Left lung (tissue), 10 donors: Measurements from ENCODE around the gene RNF11. TPM values are rescaled to one million over a fixed set of nuclear protein-coding genes. Genes with fewer than 3 reads are reported as not detected.
A peak's percentile ranks its signal among the peaks of the same experiment; 100 is the strongest.

ENCODE experiments used
- ATAC-seq: fragments of 200-7000 bp; cut with Tn5 transposase; one replicate; pipeline ENCODE4 v1.9.1; 2020; ENCODE audit warnings: moderate library complexity
- DNase-seq, 4 donors: peaks; one replicate each; pipeline ENCODE4 v3.0.0-alpha.2; 2013 to 2020
- H3K27ac ChIP-seq, 2 donors: fragments of 200-600 bp; sonication (generic) in 1 of 2; one replicate each; pipeline versions ENCODE4 v1.5.0 to v1.8.0; 2020 to 2021
- H3K27me3 ChIP-seq, 2 donors: fragments of 200-600 bp; sonication (generic) in 1 of 2; one replicate each; pipeline versions ENCODE4 v1.5.0 to v1.8.0; 2020 to 2021
- H3K36me3 ChIP-seq, 2 donors: fragments of 200-600 bp; sonication (generic) in 1 of 2; one replicate each; pipeline versions ENCODE4 v1.5.0 to v1.8.0; 2020 to 2021
- H3K4me1 ChIP-seq, 2 donors: fragments of 200-600 bp; one replicate each; pipeline ENCODE4 v1.8.0; 2021
- H3K4me3 ChIP-seq, 2 donors: fragments of 200-600 bp; sonication (generic) in 1 of 2; one replicate each; pipeline versions ENCODE4 v1.5.0 to v1.8.0; 2020 to 2021; ENCODE audit warnings: mild to moderate bottlenecking in 1 of 2
- H3K9me3 ChIP-seq, 2 donors: fragments of 200-600 bp; sonication (generic) in 1 of 2; one replicate each; pipeline versions ENCODE4 v1.5.0 to v1.8.0; 2020 to 2021
- intact Hi-C, 2 donors: fragments of 100-400 bp; cut with DNase I; formaldehyde crosslinking; loops; one replicate each; pipeline versions ENCODE4 v1.11.2 to v1.14.2; 2022
- polyA plus RNA-seq, 6 donors: library from polyadenylated mRNA; unstranded; fragments of 120-200 nt; gene quantifications; one replicate each; pipeline ENCODE4 v1.2.1, GENCODE V29; 2013; ENCODE audit not compliant: insufficient read length in 6 of 6
- total RNA-seq, 2 donors: library from RNA; stranded (reverse); fragmentation: NEBNext Ultra II Directional; extraction: Animal tissue kit (Norgen Biotek cat#: 25700); gene quantifications; one replicate each; pipeline ENCODE4 v1.2.1, GENCODE V29; 2021
- TF ChIP-seq, protein P1 (sequence below), 2 donors: fragments of 200-600 bp; sonication (generic) in 1 of 2; IDR thresholded peaks; one replicate each; pipeline versions ENCODE4 v1.5.0 to v1.8.0; 2021; ENCODE audit warnings: antibody characterized with exemption in 2 of 2
- donor health status: DM: no; HTN: yes; CAD: no.
- donor health status: DM: no; HTN: no; CAD: no.

RNF11 gene
- total and polyA plus RNA-seq, 8 donors, result 90.1 to 114 (median 97.7) TPM

DNA sequence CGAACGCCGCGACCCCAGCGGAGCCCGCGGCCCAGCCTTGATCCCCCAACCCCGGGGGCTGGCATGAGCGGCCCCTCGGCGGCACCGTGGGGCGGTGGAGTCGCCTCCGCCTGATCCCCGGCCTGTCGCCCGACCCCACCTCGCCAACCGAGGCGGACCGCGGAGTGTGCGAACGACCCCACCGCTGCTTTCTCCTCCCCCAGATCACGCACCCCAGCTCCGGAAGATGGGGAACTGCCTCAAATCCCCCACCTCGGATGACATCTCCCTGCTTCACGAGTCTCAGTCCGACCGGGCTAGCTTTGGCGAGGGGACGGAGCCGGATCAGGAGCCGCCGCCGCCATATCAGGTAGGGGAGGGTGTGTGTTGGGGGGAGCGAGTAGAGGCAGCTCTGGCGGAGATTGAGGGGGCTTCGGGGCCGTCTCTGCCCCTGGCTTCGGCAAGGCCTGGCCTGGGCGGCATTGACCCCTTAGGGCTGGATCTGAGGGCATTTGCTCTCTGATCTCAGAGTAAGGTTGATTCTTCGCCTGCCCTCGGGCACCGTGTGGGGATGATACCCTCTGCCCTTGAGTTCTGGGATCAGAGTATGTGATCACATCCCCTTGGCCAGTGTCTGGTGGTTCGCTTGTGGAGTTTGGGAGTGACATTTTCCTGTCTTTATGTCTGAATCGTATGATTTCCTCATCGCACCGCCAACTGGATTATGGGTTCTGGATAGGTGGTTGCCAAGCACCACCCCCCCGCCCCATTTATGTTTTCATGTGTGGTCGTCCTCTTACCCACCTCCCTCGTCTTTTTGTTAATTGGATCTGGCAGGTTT, 668 bp downstream of the RNF11 start:
- intact Hi-C loops, result no loop called here
- DNase-seq (peak; percentile 57 to 86 (median 74)), ATAC-seq (peak; percentile 44)

GRCh38 chr1:51237351-51238033, 1.4 kb downstream of the RNF11 start:
- H3K27ac ChIP-seq, result peak overlapping the region; percentile 89 to 93
- peak in 2 of 4 donors; percentile 16 to 17 for DNase-seq
- ATAC-seq, result no peak
- no peaks in the 10 kb centered on the region for H3K27me3 ChIP-seq
- peaks cover 8 to 68% of the 10 kb centered on the region in 2 donors for H3K4me1 ChIP-seq
- H3K4me3 ChIP-seq, result peak overlapping the region; percentile 90
- no peaks in the 10 kb centered on the region for H3K9me3 ChIP-seq
- TF ChIP-seq, protein P1, sequence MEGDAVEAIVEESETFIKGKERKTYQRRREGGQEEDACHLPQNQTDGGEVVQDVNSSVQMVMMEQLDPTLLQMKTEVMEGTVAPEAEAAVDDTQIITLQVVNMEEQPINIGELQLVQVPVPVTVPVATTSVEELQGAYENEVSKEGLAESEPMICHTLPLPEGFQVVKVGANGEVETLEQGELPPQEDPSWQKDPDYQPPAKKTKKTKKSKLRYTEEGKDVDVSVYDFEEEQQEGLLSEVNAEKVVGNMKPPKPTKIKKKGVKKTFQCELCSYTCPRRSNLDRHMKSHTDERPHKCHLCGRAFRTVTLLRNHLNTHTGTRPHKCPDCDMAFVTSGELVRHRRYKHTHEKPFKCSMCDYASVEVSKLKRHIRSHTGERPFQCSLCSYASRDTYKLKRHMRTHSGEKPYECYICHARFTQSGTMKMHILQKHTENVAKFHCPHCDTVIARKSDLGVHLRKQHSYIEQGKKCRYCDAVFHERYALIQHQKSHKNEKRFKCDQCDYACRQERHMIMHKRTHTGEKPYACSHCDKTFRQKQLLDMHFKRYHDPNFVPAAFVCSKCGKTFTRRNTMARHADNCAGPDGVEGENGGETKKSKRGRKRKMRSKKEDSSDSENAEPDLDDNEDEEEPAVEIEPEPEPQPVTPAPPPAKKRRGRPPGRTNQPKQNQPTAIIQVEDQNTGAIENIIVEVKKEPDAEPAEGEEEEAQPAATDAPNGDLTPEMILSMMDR (IDR thresholded peaks at IDR 0.05), result no peak
- intact Hi-C loops, result no loop called here
- no peaks in the 10 kb centered on the region for H3K36me3 ChIP-seq

More for the DNA sequence above, 668 bp downstream of the RNF11 start:
- H3K4me1 ChIP-seq, result peaks cover 8 to 61% of the 10 kb centered on the region in 2 donors
- H3K4me3 ChIP-seq, result peak overlapping the region; percentile 90
- H3K27ac ChIP-seq, result peak overlapping the region; percentile 89 to 93
- H3K27me3 ChIP-seq, result no peaks in the 10 kb centered on the region
- TF ChIP-seq, protein P1 (IDR thresholded peaks at IDR 0.05), result no peak
- H3K36me3 ChIP-seq, result no peaks in the 10 kb centered on the region
- H3K9me3 ChIP-seq, result no peaks in the 10 kb centered on the region

GRCh38 chr1:51238034-51238403, 1.9 kb downstream of the RNF11 start:
- Histone ChIP-seq H3K36me3 (no peaks in the 10 kb centered on the region), H3K4me3 (peak overlapping the region; percentile 90), H3K4me1 (peaks cover 8 to 74% of the 10 kb centered on the region in 2 donors), H3K9me3 (no peaks in the 10 kb centered on the region), H3K27me3 (no peaks in the 10 kb centered on the region), H3K27ac (peak overlapping the region; percentile 55 to 89)
- ATAC-seq (no peak), DNase-seq (no peak)
- intact Hi-C loops, result no loop called here
- TF ChIP-seq, protein P1 (IDR thresholded peaks at IDR 0.05), result no peak

DNA sequence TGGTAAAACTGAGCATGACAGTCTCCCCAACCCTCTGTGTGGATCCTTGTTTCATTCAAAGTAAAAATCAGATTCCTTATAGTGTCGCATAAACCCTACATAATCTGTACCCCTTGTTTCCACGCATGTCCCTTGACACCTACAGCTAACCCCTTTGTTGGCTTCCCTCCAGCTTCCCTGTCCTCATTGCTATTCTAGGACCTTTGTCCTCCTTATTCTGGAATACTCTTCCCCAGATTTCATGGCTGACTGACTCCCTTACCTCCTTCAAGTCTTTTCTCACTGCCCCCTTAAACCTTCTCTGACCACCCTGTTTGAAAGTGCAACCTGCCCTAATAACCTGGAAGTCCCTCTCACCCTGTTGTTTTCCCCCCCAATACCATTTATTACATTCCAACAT, 4.0 kb downstream of the RNF11 start:
- DNase-seq (no peak), ATAC-seq (no peak)
- no peaks in the 10 kb centered on the region for H3K36me3 ChIP-seq
- H3K4me1 ChIP-seq, result peaks cover 4 to 67% of the 10 kb centered on the region in 2 donors
- TF ChIP-seq, protein P1 (IDR thresholded peaks at IDR 0.05), result no peak
- H3K27me3 ChIP-seq, result no peaks in the 10 kb centered on the region
- no peak overlapping the region for H3K4me3 ChIP-seq
- no peak overlapping the region for H3K27ac ChIP-seq
- intact Hi-C loops, result no loop called here
- no peaks in the 10 kb centered on the region for H3K9me3 ChIP-seq

GRCh38 chr1:51241119-51241518, 5.0 kb downstream of the RNF11 start:
- H3K4me1 ChIP-seq, result peaks cover 0 to 66% of the 10 kb centered on the region in 2 donors
- TF ChIP-seq, protein P1 (IDR thresholded peaks at IDR 0.05), result no peak
- no peaks in the 10 kb centered on the region for H3K27me3 ChIP-seq
- no peaks in the 10 kb centered on the region for H3K9me3 ChIP-seq
- H3K27ac ChIP-seq, result no peak overlapping the region
- no peak overlapping the region for H3K4me3 ChIP-seq
- no peak for ATAC-seq
- no peaks in the 10 kb centered on the region for H3K36me3 ChIP-seq
- intact Hi-C loops, result no loop called here
- DNase-seq, result no peak
